ENCODE results near the gene OR8B8.

The OR8B8 gene, protein sequence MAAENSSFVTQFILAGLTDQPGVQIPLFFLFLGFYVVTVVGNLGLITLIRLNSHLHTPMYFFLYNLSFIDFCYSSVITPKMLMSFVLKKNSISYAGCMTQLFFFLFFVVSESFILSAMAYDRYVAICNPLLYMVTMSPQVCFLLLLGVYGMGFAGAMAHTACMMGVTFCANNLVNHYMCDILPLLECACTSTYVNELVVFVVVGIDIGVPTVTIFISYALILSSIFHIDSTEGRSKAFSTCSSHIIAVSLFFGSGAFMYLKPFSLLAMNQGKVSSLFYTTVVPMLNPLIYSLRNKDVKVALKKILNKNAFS

GRCh38 chr11:124445646-124446150 is at the start of gene OR8B8:
Gene OR8B8, minus strand, starts transcription at chr11:124445696. Its CDS starts 4,611 bp downstream, at chr11:124441085.
- H3K36me3 ChIP-seq (ENCODE audit: insufficient read depth, low read length): no peaks in the 10 kb centered on the region
- no peak within 1 kb of the TSS for H3K4me3 ChIP-seq (ENCODE audit: low read depth in 1 of 2, low read length in 2 of 2)
- H3K9me3 ChIP-seq (ENCODE audit: low read length): no peaks in the 10 kb centered on the region
- no peaks in the 10 kb centered on the region for H3K4me1 ChIP-seq (ENCODE audit: insufficient read depth, low read length)
- H3K9ac ChIP-seq (ENCODE audit: low read length): no peak within 1 kb of the TSS
- H3K27me3 ChIP-seq (ENCODE audit: control insufficient read depth in 1 of 2, insufficient read depth in 2 of 2, low read length in 2 of 2): no peaks in the 10 kb centered on the region
- H3K27ac ChIP-seq (ENCODE audit: low read depth, low read length): no peak within 1 kb of the TSS

DNA sequence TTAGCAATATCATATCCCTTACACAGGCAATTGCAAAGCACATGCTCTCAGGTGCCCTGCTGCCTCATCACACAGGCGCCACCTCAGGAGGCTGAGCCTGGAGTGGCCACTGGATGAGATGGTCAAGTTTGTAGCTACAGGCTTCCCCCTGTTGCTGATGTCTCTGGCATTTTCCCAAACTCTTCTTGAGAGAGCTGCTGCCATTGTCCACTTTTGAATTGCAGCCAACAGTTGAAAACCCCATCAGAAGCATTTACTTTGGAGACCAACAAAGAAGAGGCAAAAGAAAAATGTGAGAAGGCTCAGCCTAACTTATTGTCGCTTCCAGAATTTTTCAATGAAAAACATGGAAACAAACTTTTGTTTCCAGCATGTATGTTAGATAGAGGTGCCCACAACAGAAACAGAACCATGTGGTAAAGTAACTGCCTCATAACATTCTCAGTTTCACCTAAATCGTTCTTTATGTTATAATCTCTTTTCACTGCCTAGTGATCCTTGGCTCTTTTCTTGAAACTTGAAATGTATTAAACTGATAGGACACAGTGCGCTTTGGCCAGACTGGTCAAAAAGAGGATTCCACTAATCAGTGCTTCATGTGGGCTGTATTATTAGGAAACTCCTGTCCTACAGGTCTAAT is 47.6 kb upstream of the OR8B8 start:
- H3K4me1 ChIP-seq (ENCODE audit: insufficient read depth, low read length): no peaks in the 10 kb centered on the region
- H3K27ac ChIP-seq (ENCODE audit: low read depth, low read length): no peak overlapping the region
- H3K4me3 ChIP-seq (ENCODE audit: low read depth in 1 of 2, low read length in 2 of 2): no peak overlapping the region

DNA sequence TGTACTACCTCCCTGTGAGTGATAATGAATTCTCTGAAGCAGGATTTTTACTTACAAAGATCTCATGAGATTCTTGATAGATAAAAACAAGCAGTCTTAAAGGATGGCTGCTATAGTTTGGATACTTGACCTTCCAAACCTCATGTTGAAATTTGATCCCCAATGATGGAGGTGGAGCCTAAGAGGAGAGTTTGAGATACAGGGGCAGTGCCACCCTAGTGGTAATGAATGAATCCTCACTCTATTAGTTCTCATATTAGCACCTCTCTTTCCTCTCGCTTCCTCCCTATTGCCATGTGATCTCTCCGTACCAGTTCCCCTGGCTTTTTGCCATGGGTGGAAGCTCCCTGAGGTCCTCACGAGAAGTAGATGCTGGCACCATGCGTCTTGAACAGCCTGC is 37.9 kb upstream of the OR8B8 start:
- H3K27me3 ChIP-seq (ENCODE audit: control insufficient read depth in 1 of 2, insufficient read depth in 2 of 2, low read length in 2 of 2): no peaks in the 10 kb centered on the region
- H3K4me3 ChIP-seq (ENCODE audit: low read depth in 1 of 2, low read length in 2 of 2): no peak overlapping the region
- no peak overlapping the region for H3K9ac ChIP-seq (ENCODE audit: low read length)
- no peaks in the 10 kb centered on the region for H3K36me3 ChIP-seq (ENCODE audit: insufficient read depth, low read length)
- H3K9me3 ChIP-seq (ENCODE audit: low read length): no peaks in the 10 kb centered on the region
- no peak overlapping the region for H3K27ac ChIP-seq (ENCODE audit: low read depth, low read length)
- H3K4me1 ChIP-seq (ENCODE audit: insufficient read depth, low read length): no peaks in the 10 kb centered on the region

More for the DNA sequence above, 47.6 kb upstream of the OR8B8 start:
- Histone ChIP-seq H3K27me3 (ENCODE audit: control insufficient read depth in 1 of 2, insufficient read depth in 2 of 2, low read length in 2 of 2) (no peaks in the 10 kb centered on the region), H3K9ac (ENCODE audit: low read length) (no peak overlapping the region), H3K9me3 (ENCODE audit: low read length) (no peaks in the 10 kb centered on the region), H3K36me3 (ENCODE audit: insufficient read depth, low read length) (no peaks in the 10 kb centered on the region)

- H3K9ac ChIP-seq (ENCODE audit: low read length): no peak overlapping the region
- H3K27me3 ChIP-seq (ENCODE audit: control insufficient read depth in 1 of 2, insufficient read depth in 2 of 2, low read length in 2 of 2): no peaks in the 10 kb centered on the region
- no peaks in the 10 kb centered on the region for H3K36me3 ChIP-seq (ENCODE audit: insufficient read depth, low read length)
- no peak overlapping the region for H3K4me3 ChIP-seq (ENCODE audit: low read depth in 1 of 2, low read length in 2 of 2)
- H3K9me3 ChIP-seq (ENCODE audit: low read length): no peaks in the 10 kb centered on the region
- H3K4me1 ChIP-seq (ENCODE audit: insufficient read depth, low read length): no peaks in the 10 kb centered on the region
- H3K27ac ChIP-seq (ENCODE audit: low read depth, low read length): no peak overlapping the region
Observed at GRCh38 chr11:124482362-124483147, 37.1 kb upstream of the OR8B8 start.

DNA sequence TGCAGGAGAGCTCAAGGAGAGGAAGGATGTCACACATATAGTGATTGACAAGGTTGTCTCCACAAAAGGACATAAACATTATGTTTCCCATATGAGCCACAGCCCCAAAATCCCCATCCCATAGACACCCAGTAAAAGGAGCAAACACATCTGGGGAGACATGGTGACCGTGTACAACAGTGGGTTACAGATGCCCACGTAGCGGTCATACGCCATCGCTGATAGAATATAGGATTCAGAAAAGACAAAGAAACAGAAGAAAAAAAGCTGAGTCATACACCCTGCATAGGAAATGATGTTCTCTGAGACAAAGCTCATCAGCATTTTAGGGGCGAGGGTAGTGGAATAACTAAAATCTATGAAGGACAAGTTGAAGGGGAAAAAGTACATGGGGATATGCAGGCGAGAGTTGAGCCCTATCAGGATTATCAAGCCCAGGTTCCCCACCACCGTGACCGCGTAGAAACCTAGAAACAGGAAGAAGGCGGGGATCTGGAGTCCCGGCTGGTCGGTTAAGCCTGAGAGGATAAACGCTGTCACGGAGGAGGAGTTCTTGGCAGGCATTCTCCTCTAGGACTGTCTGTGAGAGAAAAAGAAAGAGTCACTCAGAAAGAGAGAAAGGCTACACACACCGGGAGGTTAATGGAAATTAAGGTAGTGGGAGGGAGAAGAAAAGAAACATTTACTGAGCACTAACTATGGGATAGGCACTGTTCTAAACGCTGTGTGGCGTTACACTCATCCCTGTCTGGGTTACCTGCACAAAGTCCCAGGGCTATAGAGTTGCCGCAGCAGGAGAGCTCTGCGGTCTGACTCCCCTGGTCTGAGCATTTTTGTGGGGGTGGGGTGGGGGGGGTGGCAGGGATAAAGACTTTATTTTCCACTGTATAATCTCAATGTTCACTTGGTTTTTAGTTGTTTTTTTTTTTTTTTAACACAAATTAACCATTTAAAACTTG is 36.1 kb upstream of the OR8B8 start:
- no peaks in the 10 kb centered on the region for H3K4me1 ChIP-seq (ENCODE audit: insufficient read depth, low read length)
- no peak overlapping the region for H3K27ac ChIP-seq (ENCODE audit: low read depth, low read length)
- H3K36me3 ChIP-seq (ENCODE audit: insufficient read depth, low read length): no peaks in the 10 kb centered on the region
- no peak overlapping the region for H3K9ac ChIP-seq (ENCODE audit: low read length)
- no peaks in the 10 kb centered on the region for H3K9me3 ChIP-seq (ENCODE audit: low read length)
- H3K27me3 ChIP-seq (ENCODE audit: control insufficient read depth in 1 of 2, insufficient read depth in 2 of 2, low read length in 2 of 2): no peaks in the 10 kb centered on the region
- H3K4me3 ChIP-seq (ENCODE audit: low read depth in 1 of 2, low read length in 2 of 2): peak overlapping the region in 1 of 2 donors; percentile 11

DNA sequence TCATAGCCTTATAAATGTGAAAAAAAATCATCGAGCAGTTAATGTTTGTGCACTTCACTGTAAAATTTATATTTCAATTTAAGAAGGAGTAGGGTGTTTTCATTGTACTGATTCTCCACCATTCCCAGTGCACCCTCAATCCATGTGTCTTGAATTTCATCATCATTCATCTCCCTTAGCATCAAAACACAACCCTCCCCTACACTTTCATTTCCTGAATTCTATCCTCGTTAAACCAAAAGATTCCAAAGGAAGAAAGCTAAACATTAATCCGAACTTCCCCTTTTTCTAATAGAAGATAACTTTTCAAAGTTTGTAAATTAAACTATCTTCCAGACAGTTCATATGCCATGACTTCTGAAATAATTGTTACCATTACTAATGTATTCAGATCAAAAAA is 34.1 kb upstream of the OR8B8 start:
- no peaks in the 10 kb centered on the region for H3K4me1 ChIP-seq (ENCODE audit: insufficient read depth, low read length)
- no peak overlapping the region for H3K4me3 ChIP-seq (ENCODE audit: low read depth in 1 of 2, low read length in 2 of 2)
- H3K36me3 ChIP-seq (ENCODE audit: insufficient read depth, low read length): no peaks in the 10 kb centered on the region
- H3K9ac ChIP-seq (ENCODE audit: low read length): no peak overlapping the region
- no peaks in the 10 kb centered on the region for H3K9me3 ChIP-seq (ENCODE audit: low read length)
- H3K27me3 ChIP-seq (ENCODE audit: control insufficient read depth in 1 of 2, insufficient read depth in 2 of 2, low read length in 2 of 2): no peaks in the 10 kb centered on the region
- no peak overlapping the region for H3K27ac ChIP-seq (ENCODE audit: low read depth, low read length)

DNA sequence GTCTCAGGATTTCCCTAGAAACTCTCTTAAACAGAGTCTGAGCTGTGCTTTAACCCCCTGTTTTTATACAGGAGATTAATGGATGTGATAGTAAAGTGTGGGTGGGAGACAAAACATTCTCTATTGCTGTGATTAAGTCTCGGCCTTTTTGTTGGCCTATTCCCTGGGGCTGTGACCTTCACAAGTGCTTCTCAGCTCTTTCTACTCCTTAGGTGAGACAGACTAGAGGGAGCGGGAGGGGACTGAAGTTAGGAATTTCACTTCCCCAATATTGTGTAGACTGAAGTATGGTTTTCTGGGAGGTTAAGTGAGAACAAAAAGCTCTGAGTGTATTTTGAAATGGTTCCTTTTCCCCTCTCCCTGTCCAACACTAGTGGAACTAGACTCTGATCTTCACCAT is 29.8 kb upstream of the OR8B8 start:
- H3K27me3 ChIP-seq (ENCODE audit: control insufficient read depth in 1 of 2, insufficient read depth in 2 of 2, low read length in 2 of 2): no peaks in the 10 kb centered on the region
- no peak overlapping the region for H3K4me3 ChIP-seq (ENCODE audit: low read depth in 1 of 2, low read length in 2 of 2)

DNA sequence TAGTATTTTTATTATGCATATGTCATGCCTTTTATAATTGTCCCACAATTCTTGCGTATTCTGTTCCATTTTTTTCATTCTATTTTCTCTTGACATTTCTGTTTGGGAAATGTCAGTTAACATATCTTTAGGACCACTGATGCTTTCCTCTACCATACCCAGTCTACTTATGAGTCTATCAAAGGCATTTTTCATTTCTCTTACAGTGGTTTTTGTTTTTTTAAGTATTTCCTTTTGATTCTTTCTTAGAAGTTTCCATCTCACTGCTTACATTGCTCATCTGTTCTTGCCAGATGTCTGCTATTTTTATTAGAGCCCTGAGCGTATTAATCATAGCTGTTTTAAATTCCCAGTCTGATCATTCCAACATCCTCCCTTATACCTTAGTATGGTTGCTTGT is 29.3 kb upstream of the OR8B8 start:
- Histone ChIP-seq H3K9ac (ENCODE audit: low read length) (no peak overlapping the region), H3K4me1 (ENCODE audit: insufficient read depth, low read length) (no peaks in the 10 kb centered on the region), H3K27me3 (ENCODE audit: control insufficient read depth in 1 of 2, insufficient read depth in 2 of 2, low read length in 2 of 2) (no peaks in the 10 kb centered on the region), H3K4me3 (ENCODE audit: low read depth in 1 of 2, low read length in 2 of 2) (no peak overlapping the region), H3K36me3 (ENCODE audit: insufficient read depth, low read length) (no peaks in the 10 kb centered on the region), H3K27ac (ENCODE audit: low read depth, low read length) (no peak overlapping the region), H3K9me3 (ENCODE audit: low read length) (no peaks in the 10 kb centered on the region)

More for the DNA sequence above, 29.8 kb upstream of the OR8B8 start:
- Histone ChIP-seq H3K36me3 (ENCODE audit: insufficient read depth, low read length) (no peaks in the 10 kb centered on the region), H3K27ac (ENCODE audit: low read depth, low read length) (no peak overlapping the region), H3K9ac (ENCODE audit: low read length) (no peak overlapping the region), H3K9me3 (ENCODE audit: low read length) (no peaks in the 10 kb centered on the region), H3K4me1 (ENCODE audit: insufficient read depth, low read length) (no peaks in the 10 kb centered on the region)

DNA sequence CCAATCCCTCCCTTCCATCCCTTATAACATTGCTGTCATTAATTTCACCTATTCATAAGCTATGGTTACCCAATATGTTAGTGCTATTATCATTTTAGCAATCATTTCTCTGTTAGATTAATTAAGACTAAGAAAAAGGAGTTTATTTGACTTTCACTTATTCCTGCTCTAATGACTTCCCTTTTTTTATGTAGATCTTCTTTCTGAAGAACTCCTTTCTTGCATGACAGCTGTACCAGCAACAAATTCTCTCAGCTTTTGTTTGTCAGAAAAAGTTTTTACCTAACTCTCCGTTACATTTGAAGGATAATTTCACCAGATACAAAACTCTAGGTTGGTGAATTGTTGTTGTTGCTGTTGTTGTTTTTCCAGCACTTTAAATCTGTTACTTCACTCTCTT is 28.6 kb upstream of the OR8B8 start:
- Histone ChIP-seq H3K27ac (ENCODE audit: low read depth, low read length) (no peak overlapping the region), H3K4me1 (ENCODE audit: insufficient read depth, low read length) (no peaks in the 10 kb centered on the region), H3K36me3 (ENCODE audit: insufficient read depth, low read length) (no peaks in the 10 kb centered on the region), H3K9ac (ENCODE audit: low read length) (no peak overlapping the region), H3K9me3 (ENCODE audit: low read length) (no peaks in the 10 kb centered on the region), H3K27me3 (ENCODE audit: control insufficient read depth in 1 of 2, insufficient read depth in 2 of 2, low read length in 2 of 2) (no peaks in the 10 kb centered on the region), H3K4me3 (ENCODE audit: low read depth in 1 of 2, low read length in 2 of 2) (no peak overlapping the region)

DNA sequence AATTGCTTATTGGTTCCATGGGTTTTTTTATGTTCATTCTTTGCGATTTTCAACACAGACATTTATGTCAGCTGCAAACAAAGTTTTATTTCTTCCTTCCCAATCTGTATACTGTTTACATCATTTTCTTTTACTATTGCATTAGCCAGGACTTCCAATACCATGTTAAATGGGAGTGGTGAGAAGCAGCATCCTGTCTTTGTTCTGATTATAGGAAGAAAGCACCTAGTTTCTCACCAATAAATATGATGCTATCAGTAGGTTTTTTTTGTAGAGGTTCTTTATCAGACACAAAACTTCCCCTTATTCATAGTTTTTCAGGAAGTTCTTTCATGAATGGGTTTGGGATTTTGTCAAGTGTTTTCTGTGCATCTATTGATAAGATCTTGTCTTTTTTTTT is 28.0 kb upstream of the OR8B8 start:
- Histone ChIP-seq H3K4me3 (ENCODE audit: low read depth in 1 of 2, low read length in 2 of 2) (no peak overlapping the region), H3K4me1 (ENCODE audit: insufficient read depth, low read length) (no peaks in the 10 kb centered on the region), H3K36me3 (ENCODE audit: insufficient read depth, low read length) (no peaks in the 10 kb centered on the region), H3K9me3 (ENCODE audit: low read length) (no peaks in the 10 kb centered on the region), H3K9ac (ENCODE audit: low read length) (no peak overlapping the region), H3K27ac (ENCODE audit: low read depth, low read length) (no peak overlapping the region), H3K27me3 (ENCODE audit: control insufficient read depth in 1 of 2, insufficient read depth in 2 of 2, low read length in 2 of 2) (no peaks in the 10 kb centered on the region)

Measured in muscle layer of colon (tissue), 2 donors.